Fibroblast of lung (primary cell): Measurements from ENCODE around the gene SOX12. TPM values are rescaled to one million over a fixed set of nuclear protein-coding genes. Genes with fewer than 3 reads are reported as not detected.
A peak's percentile ranks its signal among the peaks of the same experiment; 100 is the strongest.

Source experiments
- DNase-seq, 2 donors: peaks; one replicate each; pipeline versions ENCODE4 v3.0.0 to v3.0.0-alpha.2; 2010; ENCODE audit warnings: low read depth in 2 of 2
- H2AFZ ChIP-seq: 2 replicates; pipeline ENCODE4 v1.5.1; 2012; ENCODE audit warnings: low read length, control low read depth, inconsistent platforms
- H3K27ac ChIP-seq: 2 replicates; pipeline ENCODE4 v1.5.1; 2011; ENCODE audit warnings: low read length, control low read depth; ENCODE audit not compliant: insufficient read depth
- H3K27me3 ChIP-seq: 2 replicates; pipeline ENCODE4 v1.5.1; 2011; ENCODE audit warnings: mild to moderate bottlenecking, low read length; ENCODE audit not compliant: control insufficient read depth, insufficient read depth
- H3K36me3 ChIP-seq: 2 replicates; pipeline ENCODE4 v1.5.1; 2011; ENCODE audit warnings: low read length; ENCODE audit not compliant: control insufficient read depth, insufficient read depth
- H3K4me1 ChIP-seq: 2 replicates; pipeline ENCODE4 v1.5.1; 2011; ENCODE audit warnings: low read length; ENCODE audit not compliant: control insufficient read depth, insufficient read depth; ENCODE audit errors: extremely low read depth
- H3K4me2 ChIP-seq: 2 replicates; pipeline ENCODE4 v1.5.1; 2011; ENCODE audit warnings: low read length, control low read depth; ENCODE audit not compliant: insufficient read depth; ENCODE audit errors: extremely low read depth
- H3K4me3 ChIP-seq, 4 experiments: fragments of 200-600 bp in 1 of 4; sonication (generic) in 1 of 4; replicated peaks in 1 of 4; 2 replicates each; pipeline ENCODE4 v1.5.1; 2011 to 2016; ENCODE audit warnings: low read length in 4 of 4, low read depth in 3 of 4, mild to moderate bottlenecking in 3 of 4, control low read depth in 2 of 4, inconsistent platforms in 1 of 4, mixed read lengths in 1 of 4; ENCODE audit not compliant: insufficient read depth in 1 of 4; ENCODE audit errors: control extremely low read depth in 1 of 4
- H3K79me2 ChIP-seq: 2 replicates; pipeline ENCODE4 v1.5.1; 2012; ENCODE audit warnings: mild to moderate bottlenecking, low read length, inconsistent platforms; ENCODE audit not compliant: control insufficient read depth, insufficient read depth
- H3K9ac ChIP-seq: 2 replicates; pipeline ENCODE4 v1.5.1; 2011; ENCODE audit warnings: mild to moderate bottlenecking, low read length, control low read depth; ENCODE audit not compliant: insufficient read depth
- H3K9me3 ChIP-seq: 2 replicates; pipeline ENCODE4 v1.5.1; 2012; ENCODE audit warnings: low read depth, low read length; ENCODE audit not compliant: control insufficient read depth, insufficient read depth
- H4K20me1 ChIP-seq: 2 replicates; pipeline ENCODE4 v1.5.1; 2011; ENCODE audit warnings: low read length; ENCODE audit not compliant: control insufficient read depth, insufficient read depth; ENCODE audit errors: extremely low read depth
- EZH2 ChIP-seq: IDR thresholded peaks from 2 replicates; pipeline ENCODE4 v1.5.1; 2012; ENCODE audit warnings: low read length, control low read depth, mild to moderate bottlenecking; ENCODE audit errors: missing control alignments
- polyA plus RNA-seq, 2 donors: library from polyadenylated mRNA; depleted of rRNA in 1 of 2; stranded (reverse) in 1 of 2; unstranded in 1 of 2; fragments of >200 nt; gene quantifications; 2 replicates each; pipeline ENCODE4 v1.2.1, GENCODE V29; 2011 to 2012; ENCODE audit warnings: missing spikeins in 1 of 2
- total RNA-seq: library from RNA; depleted of rRNA; stranded (reverse); fragments of >200 nt; gene quantifications from 2 replicates; pipeline ENCODE4 v1.2.1, GENCODE V29; 2014
- TF ChIP-seq, protein P1 (sequence below), 2 donors: IDR thresholded peaks in 1 of 2; conservative IDR thresholded peaks in 1 of 2; 1 replicate in 1 of 2; 2 replicates in 1 of 2; pipeline ENCODE4 v1.5.1; 2011 to 2012; ENCODE audit warnings: low read length in 2 of 2, control low read depth in 1 of 2, inconsistent platforms in 1 of 2, low read depth in 1 of 2, mild to moderate bottlenecking in 1 of 2

Gene SOX12
- total and polyA plus RNA-seq, 2 donors (not counting 1 experiment from before 2014, with no cell fraction given): 4.0 to 7.3 TPM

DNA sequence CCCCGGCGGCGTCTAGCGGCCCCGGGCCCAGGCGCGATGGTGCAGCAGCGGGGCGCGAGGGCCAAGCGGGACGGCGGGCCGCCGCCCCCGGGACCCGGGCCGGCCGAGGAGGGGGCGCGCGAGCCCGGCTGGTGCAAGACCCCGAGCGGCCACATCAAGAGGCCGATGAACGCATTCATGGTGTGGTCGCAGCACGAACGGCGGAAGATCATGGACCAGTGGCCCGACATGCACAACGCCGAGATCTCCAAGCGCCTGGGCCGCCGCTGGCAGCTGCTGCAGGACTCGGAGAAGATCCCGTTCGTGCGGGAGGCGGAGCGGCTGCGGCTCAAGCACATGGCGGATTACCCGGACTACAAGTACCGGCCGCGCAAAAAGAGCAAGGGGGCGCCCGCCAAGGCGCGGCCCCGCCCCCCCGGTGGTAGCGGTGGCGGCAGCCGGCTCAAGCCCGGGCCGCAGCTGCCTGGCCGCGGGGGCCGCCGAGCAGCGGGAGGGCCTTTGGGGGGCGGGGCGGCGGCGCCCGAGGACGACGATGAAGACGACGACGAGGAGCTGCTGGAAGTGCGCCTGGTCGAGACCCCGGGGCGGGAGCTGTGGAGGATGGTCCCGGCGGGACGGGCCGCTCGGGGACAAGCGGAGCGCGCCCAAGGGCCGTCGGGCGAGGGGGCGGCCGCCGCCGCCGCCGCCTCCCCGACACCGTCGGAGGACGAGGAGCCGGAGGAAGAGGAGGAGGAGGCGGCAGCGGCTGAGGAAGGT is 715 bp downstream of the SOX12 start:
- H3K36me3 ChIP-seq: peaks cover 4% of the 10 kb centered on the region
- H3K27me3 ChIP-seq: no peaks in the 10 kb centered on the region
- peaks cover 4% of the 10 kb centered on the region for H4K20me1 ChIP-seq
- TF ChIP-seq, protein P1, sequence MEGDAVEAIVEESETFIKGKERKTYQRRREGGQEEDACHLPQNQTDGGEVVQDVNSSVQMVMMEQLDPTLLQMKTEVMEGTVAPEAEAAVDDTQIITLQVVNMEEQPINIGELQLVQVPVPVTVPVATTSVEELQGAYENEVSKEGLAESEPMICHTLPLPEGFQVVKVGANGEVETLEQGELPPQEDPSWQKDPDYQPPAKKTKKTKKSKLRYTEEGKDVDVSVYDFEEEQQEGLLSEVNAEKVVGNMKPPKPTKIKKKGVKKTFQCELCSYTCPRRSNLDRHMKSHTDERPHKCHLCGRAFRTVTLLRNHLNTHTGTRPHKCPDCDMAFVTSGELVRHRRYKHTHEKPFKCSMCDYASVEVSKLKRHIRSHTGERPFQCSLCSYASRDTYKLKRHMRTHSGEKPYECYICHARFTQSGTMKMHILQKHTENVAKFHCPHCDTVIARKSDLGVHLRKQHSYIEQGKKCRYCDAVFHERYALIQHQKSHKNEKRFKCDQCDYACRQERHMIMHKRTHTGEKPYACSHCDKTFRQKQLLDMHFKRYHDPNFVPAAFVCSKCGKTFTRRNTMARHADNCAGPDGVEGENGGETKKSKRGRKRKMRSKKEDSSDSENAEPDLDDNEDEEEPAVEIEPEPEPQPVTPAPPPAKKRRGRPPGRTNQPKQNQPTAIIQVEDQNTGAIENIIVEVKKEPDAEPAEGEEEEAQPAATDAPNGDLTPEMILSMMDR (conservative IDR thresholded peaks at IDR 0.05 in 1 of 2, IDR thresholded peaks at IDR 0.05 in 1 of 2; ENCODE audit: low read depth in 1 of 2, low read length in 2 of 2): no peak
- no peak for TF ChIP-seq EZH2
- no peaks in the 10 kb centered on the region for H3K9me3 ChIP-seq
- peak overlapping the region; percentile 54 for H3K4me2 ChIP-seq
- peak overlapping the region; percentile 78 for H3K9ac ChIP-seq
- peaks cover 26% of the 10 kb centered on the region for H3K79me2 ChIP-seq
- DNase-seq: peak; percentile 66 to 69
- H3K27ac ChIP-seq: peak overlapping the region; percentile 78
- peak overlapping the region; percentile 73 to 96 (median 88) for H3K4me3 ChIP-seq
- H2AFZ ChIP-seq: peak overlapping the region; percentile 38
- peaks cover 10% of the 10 kb centered on the region for H3K4me1 ChIP-seq

DNA sequence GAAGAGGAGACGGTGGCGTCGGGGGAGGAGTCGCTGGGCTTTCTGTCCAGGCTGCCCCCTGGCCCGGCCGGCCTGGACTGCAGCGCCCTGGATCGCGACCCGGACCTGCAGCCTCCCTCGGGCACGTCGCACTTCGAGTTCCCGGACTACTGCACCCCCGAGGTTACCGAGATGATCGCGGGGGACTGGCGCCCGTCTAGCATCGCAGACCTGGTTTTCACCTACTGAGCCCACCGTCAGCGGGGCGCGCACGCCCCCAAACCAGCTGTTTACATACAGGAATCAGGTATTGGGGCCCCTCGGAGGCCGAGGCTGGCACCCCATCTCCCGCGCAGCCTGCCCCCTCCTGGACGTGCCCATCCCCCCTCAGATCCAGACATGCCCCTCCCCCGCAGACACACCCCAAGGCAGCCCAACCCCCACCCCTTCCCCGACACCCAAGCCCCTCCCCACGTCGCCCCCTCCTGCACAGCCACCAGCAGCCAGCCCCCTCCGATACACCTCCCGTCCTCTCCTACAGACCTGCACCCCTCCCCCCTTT is 1.4 kb downstream of the SOX12 start:
- Histone ChIP-seq H3K27me3 (no peaks in the 10 kb centered on the region), H3K79me2 (peaks cover 26% of the 10 kb centered on the region), H3K36me3 (peaks cover 4% of the 10 kb centered on the region), H3K4me2 (peak overlapping the region; percentile 98), H4K20me1 (peaks cover 4% of the 10 kb centered on the region), H3K9ac (peak overlapping the region; percentile 78), H3K9me3 (no peaks in the 10 kb centered on the region), H2AFZ (peak overlapping the region; percentile 33), H3K4me3 (peak overlapping the region; percentile 86 to 96 (median 88)), H3K27ac (peak overlapping the region; percentile 71), H3K4me1 (peaks cover 10% of the 10 kb centered on the region)
- DNase-seq: peak in 1 of 2 donors; percentile 25
- no peak for TF ChIP-seq EZH2
- TF ChIP-seq, protein P1 (conservative IDR thresholded peaks at IDR 0.05 in 1 of 2, IDR thresholded peaks at IDR 0.05 in 1 of 2; ENCODE audit: low read depth in 1 of 2, low read length in 2 of 2): no peak

GRCh38 chr20:327186-328026 is 2.1 kb downstream of the SOX12 start:
- DNase-seq: peak; percentile 92 to 93
- Histone ChIP-seq H3K9me3 (no peaks in the 10 kb centered on the region), H3K4me2 (peak overlapping the region; percentile 98), H3K9ac (peak overlapping the region; percentile 65), H3K27ac (peak overlapping the region; percentile 66), H3K4me3 (peak overlapping the region; percentile 86 to 96 (median 88)), H3K4me1 (peaks cover 10% of the 10 kb centered on the region), H2AFZ (no peak overlapping the region), H3K27me3 (no peaks in the 10 kb centered on the region), H3K79me2 (peaks cover 26% of the 10 kb centered on the region), H4K20me1 (peaks cover 4% of the 10 kb centered on the region), H3K36me3 (peaks cover 4% of the 10 kb centered on the region)
- TF ChIP-seq, protein P1 (conservative IDR thresholded peaks at IDR 0.05 in 1 of 2, IDR thresholded peaks at IDR 0.05 in 1 of 2; ENCODE audit: low read depth in 1 of 2, low read length in 2 of 2): no peak
- TF ChIP-seq EZH2: no peak
